NT2/D1 (cell line): ENCODE results near the gene OR2H1.

ENCODE experiments used
- DNase-seq: peaks from one replicate; pipeline ENCODE4 v3.0.0-alpha.2; 2011; ENCODE audit warnings: low read depth, low spot score
- H3K27me3 ChIP-seq: 2 replicates; pipeline ENCODE4 v1.6.0; 2011; ENCODE audit warnings: mild to moderate bottlenecking; ENCODE audit not compliant: insufficient read length, insufficient read depth
- H3K36me3 ChIP-seq: 2 replicates; pipeline ENCODE4 v1.6.1; 2011; ENCODE audit warnings: mild to moderate bottlenecking, low read length, mixed read lengths; ENCODE audit not compliant: insufficient read depth, insufficient read length
- H3K4me1 ChIP-seq: 2 replicates; pipeline ENCODE4 v1.5.1; 2011; ENCODE audit not compliant: insufficient read depth, insufficient read length
- H3K4me3 ChIP-seq: 2 replicates; pipeline ENCODE4 v1.5.1; 2011; ENCODE audit warnings: low read depth; ENCODE audit not compliant: insufficient read length
- H3K9ac ChIP-seq: 2 replicates; pipeline ENCODE4 v1.6.0; 2011; ENCODE audit warnings: low read depth; ENCODE audit not compliant: insufficient read length
- H3K9me3 ChIP-seq: 2 replicates; pipeline ENCODE4 v1.5.1; 2011; ENCODE audit warnings: mild to moderate bottlenecking, low read length; ENCODE audit not compliant: insufficient read depth
- SUZ12 ChIP-seq: IDR thresholded peaks from 2 replicates; pipeline ENCODE4 v1.6.1; 2011; ENCODE audit not compliant: insufficient read length, insufficient read depth; ENCODE audit errors: extremely low read depth
- YY1 ChIP-seq: IDR thresholded peaks from 2 replicates; pipeline ENCODE4 v1.6.1; 2011; ENCODE audit not compliant: insufficient read length, insufficient read depth
- ZNF274 ChIP-seq: IDR thresholded peaks from 2 replicates; pipeline ENCODE4 v1.6.1; 2011; ENCODE audit warnings: mild to moderate bottlenecking, low read depth, low read length

The OR2H1 gene

GRCh38 chr6:29465279-29465678 is 8.3 kb downstream of the OR2H1 start:
- Histone ChIP-seq H3K9ac (no peak overlapping the region), H3K9me3 (no peaks in the 10 kb centered on the region), H3K36me3 (no peaks in the 10 kb centered on the region), H3K27me3 (no peaks in the 10 kb centered on the region), H3K4me1 (no peaks in the 10 kb centered on the region), H3K4me3 (no peak overlapping the region)
- TF ChIP-seq YY1 (no peak), SUZ12 (no peak), ZNF274 (no peak)
- DNase-seq, result no peak

- Histone ChIP-seq H3K27me3 (no peaks in the 10 kb centered on the region), H3K4me1 (no peaks in the 10 kb centered on the region), H3K9ac (no peak overlapping the region), H3K4me3 (no peak overlapping the region), H3K9me3 (no peaks in the 10 kb centered on the region), H3K36me3 (no peaks in the 10 kb centered on the region)
- DNase-seq, result no peak
- no peak for TF ChIP-seq YY1
- no peak for TF ChIP-seq SUZ12
- no peak for TF ChIP-seq ZNF274
These were observed 8.8 kb downstream of the OR2H1 start for GRCh38 chr6:29465801-29466200.

- Histone ChIP-seq H3K9me3 (no peaks in the 10 kb centered on the region), H3K36me3 (no peaks in the 10 kb centered on the region), H3K9ac (no peak overlapping the region), H3K27me3 (no peaks in the 10 kb centered on the region), H3K4me1 (no peaks in the 10 kb centered on the region), H3K4me3 (no peak overlapping the region)
- DNase-seq, result no peak
- no peak for TF ChIP-seq SUZ12
- TF ChIP-seq ZNF274, result no peak
- no peak for TF ChIP-seq YY1
These were observed 9.3 kb downstream of the OR2H1 start for GRCh38 chr6:29466241-29466640.

DNA sequence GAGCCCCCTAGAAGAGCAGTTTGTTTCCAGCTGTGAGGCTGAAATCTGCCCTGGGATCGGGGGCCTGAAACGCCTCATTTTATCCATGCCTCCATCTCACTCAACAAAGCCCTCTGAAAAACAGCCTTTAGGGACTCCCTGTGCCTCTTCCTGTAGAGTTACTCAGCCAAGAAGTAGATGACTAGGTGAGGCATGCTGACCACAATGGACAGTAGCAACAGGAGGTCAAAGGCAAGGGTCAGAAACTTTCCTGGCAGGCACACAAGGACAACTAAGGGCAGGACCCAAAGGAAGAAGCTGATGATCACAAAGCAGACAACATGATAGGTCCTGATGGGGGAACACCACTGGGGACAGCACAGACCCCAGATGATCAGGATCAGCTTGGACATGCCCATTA is 18.0 kb downstream of the OR2H1 start:
- no peak for DNase-seq
- TF ChIP-seq YY1 (no peak), SUZ12 (no peak), ZNF274 (no peak)
- no peak overlapping the region for H3K4me3 ChIP-seq
- H3K9ac ChIP-seq, result no peak overlapping the region
- H3K27me3 ChIP-seq, result no peaks in the 10 kb centered on the region
- H3K4me1 ChIP-seq, result no peaks in the 10 kb centered on the region
- H3K9me3 ChIP-seq, result no peaks in the 10 kb centered on the region
- H3K36me3 ChIP-seq, result no peaks in the 10 kb centered on the region

GRCh38 chr6:29477923-29478450 is 21.0 kb downstream of the OR2H1 start:
- DNase-seq, result no peak

GRCh38 chr6:29478740-29479139 is 21.8 kb downstream of the OR2H1 start:
- Histone ChIP-seq H3K9me3 (no peaks in the 10 kb centered on the region), H3K27me3 (no peaks in the 10 kb centered on the region), H3K36me3 (no peaks in the 10 kb centered on the region), H3K4me1 (no peaks in the 10 kb centered on the region), H3K9ac (no peak overlapping the region), H3K4me3 (no peak overlapping the region)
- no peak for DNase-seq
- TF ChIP-seq SUZ12 (no peak), ZNF274 (no peak), YY1 (no peak)

More at GRCh38 chr6:29477923-29478450, 21.0 kb downstream of the OR2H1 start:
- Histone ChIP-seq H3K9me3 (no peaks in the 10 kb centered on the region), H3K4me1 (no peaks in the 10 kb centered on the region), H3K36me3 (no peaks in the 10 kb centered on the region), H3K9ac (no peak overlapping the region), H3K27me3 (no peaks in the 10 kb centered on the region), H3K4me3 (no peak overlapping the region)
- TF ChIP-seq SUZ12 (no peak), ZNF274 (no peak)

DNA sequence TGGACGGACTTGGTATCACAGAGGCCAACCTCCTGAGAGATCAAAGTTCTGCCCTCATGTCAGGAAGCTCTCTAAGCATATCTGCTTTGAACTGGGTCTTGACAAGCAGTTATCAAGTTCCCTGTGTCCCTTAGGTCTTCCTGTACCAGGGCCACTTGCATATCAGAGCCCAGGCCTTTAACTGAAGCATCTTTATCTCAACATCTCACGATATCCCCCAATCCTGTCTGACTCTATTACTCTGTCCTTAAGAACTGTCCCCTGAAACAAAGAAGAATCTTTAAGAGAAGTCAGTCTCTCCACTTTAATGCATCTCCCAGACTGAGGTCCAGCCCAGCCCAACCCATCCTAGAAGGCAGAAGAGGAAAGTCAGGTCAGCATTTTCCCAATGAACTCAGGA is 22.6 kb downstream of the OR2H1 start:
- H3K36me3 ChIP-seq, result no peaks in the 10 kb centered on the region
- no peaks in the 10 kb centered on the region for H3K9me3 ChIP-seq
- no peaks in the 10 kb centered on the region for H3K27me3 ChIP-seq
- TF ChIP-seq ZNF274 (no peak), YY1 (no peak), SUZ12 (no peak)
- no peaks in the 10 kb centered on the region for H3K4me1 ChIP-seq
- DNase-seq, result no peak
- H3K9ac ChIP-seq, result no peak overlapping the region
- H3K4me3 ChIP-seq, result no peak overlapping the region

DNA sequence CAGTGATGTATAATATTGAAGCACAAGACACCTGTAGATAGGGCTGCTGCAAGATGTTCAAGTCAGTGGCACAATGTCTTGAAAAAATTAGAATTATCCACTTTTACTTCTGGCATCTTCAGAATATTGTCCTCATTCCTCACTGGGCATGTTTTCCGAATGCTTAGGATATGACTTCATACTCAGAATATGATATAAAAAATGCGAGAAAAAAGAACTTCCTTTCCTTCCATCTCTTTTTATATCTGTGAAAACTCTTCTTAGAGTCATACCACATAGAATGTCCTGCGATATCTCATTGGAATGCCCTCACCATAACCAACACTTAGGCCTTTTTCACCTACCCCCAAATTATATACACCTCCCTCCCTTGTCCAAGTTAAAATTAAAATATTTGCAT is 26.2 kb downstream of the OR2H1 start:
- no peak overlapping the region for H3K4me3 ChIP-seq
- no peak for DNase-seq
- no peaks in the 10 kb centered on the region for H3K4me1 ChIP-seq
- H3K9me3 ChIP-seq, result no peaks in the 10 kb centered on the region
- no peak overlapping the region for H3K9ac ChIP-seq
- no peaks in the 10 kb centered on the region for H3K27me3 ChIP-seq
- no peak for TF ChIP-seq SUZ12
- TF ChIP-seq ZNF274, result no peak
- no peak for TF ChIP-seq YY1
- H3K36me3 ChIP-seq, result no peaks in the 10 kb centered on the region
